ENCODE results near the gene AWAT1.
"Not testable (repeated sequence)": the region's sequence is repeated elsewhere in the genome, so short reads cannot be mapped to it uniquely, and the experiment has no call there.

Gene AWAT1

DNA sequence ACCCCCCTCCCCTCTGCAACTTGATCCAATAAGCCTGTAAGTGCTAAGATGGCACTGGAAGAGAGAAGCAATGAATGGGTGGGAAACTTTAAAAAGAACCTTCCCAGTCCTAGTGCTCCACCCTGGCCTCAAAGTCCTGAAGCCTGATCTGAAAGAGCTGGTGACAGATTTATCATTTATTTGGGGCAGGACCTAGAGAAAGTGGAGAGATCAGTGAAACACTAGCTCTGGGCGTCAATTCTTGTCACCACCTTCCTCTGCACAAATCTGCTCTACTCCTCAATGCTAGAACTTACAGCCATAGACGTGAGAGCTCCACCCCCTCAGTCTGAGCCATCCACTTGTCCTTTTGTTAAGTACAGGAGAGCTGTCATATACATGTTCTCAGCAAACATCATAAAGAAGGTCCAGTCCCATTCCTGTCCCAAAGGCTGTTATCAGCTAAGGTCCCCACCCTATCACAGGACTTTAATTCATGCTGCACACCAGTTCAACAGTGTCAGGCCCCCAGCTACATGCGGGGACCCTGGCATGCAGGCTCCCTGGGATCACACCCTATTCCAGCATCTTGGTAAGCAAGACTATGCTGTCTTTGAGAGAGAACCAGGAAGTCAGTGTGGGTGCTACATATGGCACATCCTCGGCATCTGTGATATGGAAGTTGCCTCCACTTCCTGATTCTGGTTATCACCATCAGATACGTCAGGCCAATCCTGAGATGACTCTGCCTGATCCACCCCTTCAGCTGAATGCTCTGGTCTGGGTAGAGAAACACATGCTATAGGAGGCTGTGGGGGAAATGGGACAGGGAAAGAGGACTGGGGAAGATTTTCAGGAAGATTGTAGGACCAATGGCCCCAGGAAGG lies 23.2 kb downstream of the AWAT1 start:
- Histone ChIP-seq H3K4me3 (no peak overlapping the region), H3K9ac (no peak overlapping the region), H3K27me3 (peaks cover 82% of the 10 kb centered on the region), H3K9me3 (no peaks in the 10 kb centered on the region), H3K36me3 (no peaks in the 10 kb centered on the region), H3K27ac (no peak overlapping the region), H3K4me2 (no peak overlapping the region), H3K4me1 (no peaks in the 10 kb centered on the region), H4K20me1 (no peaks in the 10 kb centered on the region; the same call in 1 of the 2 replicates)
- no peak for TF ChIP-seq Cebpa-rat (IDR thresholded peaks at IDR 0.05)

DNA sequence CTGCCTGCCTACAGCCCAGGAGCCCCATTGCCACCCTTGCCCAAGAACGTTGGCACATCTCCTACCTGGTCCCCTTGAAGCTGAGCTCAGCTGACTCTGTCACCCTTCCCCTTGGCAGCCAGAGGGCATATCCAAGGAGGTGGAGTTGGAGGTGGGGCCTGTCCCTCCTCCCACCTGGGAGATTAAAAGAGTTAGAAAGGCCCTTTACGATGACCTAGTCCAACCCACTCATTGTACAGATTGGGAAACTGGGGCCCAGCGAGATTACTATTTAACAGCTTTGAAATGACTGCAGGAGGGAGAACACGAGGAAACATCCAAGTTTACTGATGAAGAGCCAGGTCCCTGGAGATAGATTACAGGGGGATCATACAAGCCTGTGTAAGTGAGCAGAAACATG lies 25.6 kb downstream of the AWAT1 start, which contains the start of gene P2RY4:
TSS of gene P2RY4 (minus strand) at position 101 of the 400 bp plus-strand sequence. CDS start 580 bp downstream, outside the sequence.
- Histone ChIP-seq H3K27ac (no peak within 1 kb of the TSS), H3K4me2 (no peak within 1 kb of the TSS), H3K27me3 (peaks cover 70% of the 10 kb centered on the region), H4K20me1 (no peaks in the 10 kb centered on the region; the same call in 1 of the 2 replicates), H3K4me1 (no peaks in the 10 kb centered on the region), H3K9ac (no peak within 1 kb of the TSS), H3K9me3 (no peaks in the 10 kb centered on the region), H3K4me3 (no peak within 1 kb of the TSS), H3K36me3 (no peaks in the 10 kb centered on the region)
- no peak for TF ChIP-seq Cebpa-rat (IDR thresholded peaks at IDR 0.05)

DNA sequence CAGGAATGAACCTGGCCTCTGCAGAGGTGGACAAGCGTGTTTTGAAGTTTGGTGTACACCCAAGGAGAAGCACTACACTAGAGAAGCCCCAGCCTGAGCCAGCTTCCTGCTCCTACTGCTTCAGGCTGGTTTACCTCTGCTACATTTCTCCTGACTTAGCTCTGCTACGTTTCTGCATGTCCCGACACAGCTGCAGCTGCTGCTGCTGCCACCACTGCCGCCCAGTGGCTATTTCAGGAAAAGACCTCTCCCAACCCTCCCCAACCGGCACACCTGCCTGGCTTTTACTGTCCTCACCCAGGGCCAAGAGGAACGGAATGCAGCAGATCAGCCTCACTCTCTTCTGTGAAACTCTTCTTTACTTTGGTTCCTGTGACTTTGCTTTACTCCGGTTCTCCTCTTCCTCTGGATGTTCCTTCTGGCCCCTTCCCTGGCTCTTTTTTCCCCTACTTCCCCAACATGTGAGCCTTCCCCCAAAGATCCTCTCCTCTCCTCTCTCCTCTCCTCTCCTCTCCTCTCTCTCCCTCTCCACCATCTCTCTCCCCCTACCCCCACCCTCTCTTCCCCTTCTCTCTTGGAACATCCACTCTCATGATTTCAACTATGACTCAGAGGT lies 28.6 kb downstream of the AWAT1 start:
- no peak overlapping the region for H3K4me3 ChIP-seq
- H3K9ac ChIP-seq: no peak overlapping the region
- H3K36me3 ChIP-seq: no peaks in the 10 kb centered on the region
- no peak overlapping the region for H3K27ac ChIP-seq
- no peak overlapping the region for H3K4me2 ChIP-seq
- TF ChIP-seq Cebpa-rat (IDR thresholded peaks at IDR 0.05): no peak
- H3K9me3 ChIP-seq: no peaks in the 10 kb centered on the region
- H3K4me1 ChIP-seq: no peaks in the 10 kb centered on the region
- H4K20me1 ChIP-seq: no peaks in the 10 kb centered on the region; the same call in 1 of the 2 replicates
- H3K27me3 ChIP-seq: peaks cover 72% of the 10 kb centered on the region

DNA sequence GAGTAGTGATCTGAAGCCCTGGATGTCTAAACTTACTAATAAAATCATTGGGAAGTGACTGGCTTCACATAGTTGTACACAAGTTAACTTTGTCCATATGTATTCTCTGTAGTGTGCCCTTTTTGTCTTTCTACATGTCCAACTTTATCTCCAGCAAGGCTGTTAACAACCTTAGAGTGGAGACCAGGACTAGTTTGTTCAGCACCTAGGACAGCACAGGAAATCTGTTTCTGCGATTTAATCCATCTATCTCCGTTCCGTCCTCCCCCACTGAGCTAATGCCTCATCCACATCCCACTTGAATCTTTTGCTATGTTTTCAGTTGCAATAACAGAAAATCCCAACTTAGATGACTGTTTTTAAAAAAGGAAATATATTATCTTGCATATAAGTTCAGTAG lies 30.3 kb downstream of the AWAT1 start:
- Histone ChIP-seq H3K4me1 (no peaks in the 10 kb centered on the region), H3K9me3 (no peaks in the 10 kb centered on the region), H3K27ac (no peak overlapping the region), H4K20me1 (no peaks in the 10 kb centered on the region; the same call in 1 of the 2 replicates), H3K36me3 (no peaks in the 10 kb centered on the region), H3K9ac (no peak overlapping the region), H3K4me3 (no peak overlapping the region), H3K4me2 (no peak overlapping the region), H3K27me3 (peaks cover 73% of the 10 kb centered on the region)
- TF ChIP-seq Cebpa-rat (IDR thresholded peaks at IDR 0.05): no peak

DNA sequence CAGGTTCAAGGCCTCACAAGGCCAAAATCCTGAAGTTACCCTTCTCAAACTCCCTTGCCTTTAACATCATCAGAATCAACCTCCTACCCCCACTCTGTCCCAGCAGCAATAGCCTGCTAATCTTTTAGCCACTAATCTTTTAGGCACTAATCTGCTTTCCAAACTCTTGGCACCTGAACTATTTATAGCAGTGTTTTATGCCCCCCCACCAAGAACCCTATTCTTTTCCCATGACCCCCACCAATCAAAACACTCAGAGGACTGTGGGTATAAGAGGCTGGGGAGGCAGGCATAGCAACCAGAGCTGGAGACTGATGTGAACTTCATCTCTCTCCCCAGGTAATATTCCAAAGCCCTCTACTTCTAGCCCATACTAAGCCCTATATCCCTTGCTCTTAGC lies 33.6 kb downstream of the AWAT1 start, which contains the start of gene ARR3:
TSS of gene ARR3 (plus strand) at position 301 of the 400 bp plus-strand sequence. CDS start 1,052 bp downstream, outside the sequence.
- Histone ChIP-seq H3K9me3 (no peaks in the 10 kb centered on the region), H4K20me1 (no peaks in the 10 kb centered on the region), H3K27me3 (peaks cover 67% of the 10 kb centered on the region), H3K4me1 (no peaks in the 10 kb centered on the region), H3K9ac (no peak within 1 kb of the TSS), H3K4me2 (no peak within 1 kb of the TSS), H3K27ac (no peak within 1 kb of the TSS), H3K4me3 (no peak within 1 kb of the TSS), H3K36me3 (no peaks in the 10 kb centered on the region)
- TF ChIP-seq Cebpa-rat (IDR thresholded peaks at IDR 0.05): no peak

DNA sequence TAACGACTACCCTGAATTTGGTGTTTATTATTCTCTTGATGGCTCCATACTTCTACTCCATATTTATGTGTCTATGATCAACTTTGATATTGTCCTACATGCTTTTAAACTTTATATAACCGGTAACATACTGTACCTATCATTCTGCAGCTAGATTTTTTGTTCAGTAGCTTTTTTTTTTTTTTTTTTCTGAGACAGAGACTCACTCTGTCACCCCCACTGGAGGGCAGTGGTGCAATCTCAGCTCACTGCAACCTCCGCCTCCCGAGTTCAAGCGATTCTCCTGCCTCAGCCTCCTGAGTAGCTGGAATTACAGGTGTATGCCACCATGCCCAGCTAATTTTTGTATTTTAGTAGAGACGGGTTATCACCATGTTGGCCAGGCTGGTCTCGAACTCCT lies 39.6 kb downstream of the AWAT1 start:
- H3K9ac ChIP-seq, H3K27ac ChIP-seq, H3K4me3 ChIP-seq, H3K36me3 ChIP-seq, H4K20me1 ChIP-seq, H3K4me1 ChIP-seq, H3K9me3 ChIP-seq, H3K4me2 ChIP-seq: not testable (repeated sequence)
- peaks cover 76% of the 10 kb centered on the region for H3K27me3 ChIP-seq

DNA sequence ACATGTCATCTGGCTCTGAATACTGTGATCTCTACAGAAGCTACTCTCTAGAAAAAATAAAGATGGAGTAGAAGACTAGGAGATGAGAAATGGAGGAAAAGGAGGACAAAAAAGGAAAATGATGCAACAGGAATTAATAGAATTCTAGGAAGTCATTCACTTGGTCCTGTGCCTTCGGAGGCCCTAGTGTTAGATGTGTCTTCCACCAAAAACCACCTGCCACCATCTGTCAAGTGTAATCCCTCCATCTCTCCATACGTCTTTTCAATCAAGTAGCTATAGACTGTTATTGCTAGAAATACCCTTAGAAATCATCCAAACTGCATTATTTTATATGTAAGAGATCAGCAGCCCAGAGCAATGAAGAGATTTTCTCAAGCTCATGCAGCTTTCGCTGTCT lies 44.6 kb downstream of the AWAT1 start:
- no peaks in the 10 kb centered on the region for H4K20me1 ChIP-seq
- peaks cover 77% of the 10 kb centered on the region for H3K27me3 ChIP-seq
- H3K4me3 ChIP-seq: no peak overlapping the region
- H3K27ac ChIP-seq: no peak overlapping the region
- H3K9ac ChIP-seq: no peak overlapping the region
- H3K4me2 ChIP-seq: no peak overlapping the region
- H3K36me3 ChIP-seq: no peaks in the 10 kb centered on the region; the same call in 1 of the 2 replicates
- no peak for TF ChIP-seq Cebpa-rat (IDR thresholded peaks at IDR 0.05)
- H3K9me3 ChIP-seq: peaks cover 6% of the 10 kb centered on the region; the same call in 1 of the 2 replicates
- no peaks in the 10 kb centered on the region for H3K4me1 ChIP-seq

DNA sequence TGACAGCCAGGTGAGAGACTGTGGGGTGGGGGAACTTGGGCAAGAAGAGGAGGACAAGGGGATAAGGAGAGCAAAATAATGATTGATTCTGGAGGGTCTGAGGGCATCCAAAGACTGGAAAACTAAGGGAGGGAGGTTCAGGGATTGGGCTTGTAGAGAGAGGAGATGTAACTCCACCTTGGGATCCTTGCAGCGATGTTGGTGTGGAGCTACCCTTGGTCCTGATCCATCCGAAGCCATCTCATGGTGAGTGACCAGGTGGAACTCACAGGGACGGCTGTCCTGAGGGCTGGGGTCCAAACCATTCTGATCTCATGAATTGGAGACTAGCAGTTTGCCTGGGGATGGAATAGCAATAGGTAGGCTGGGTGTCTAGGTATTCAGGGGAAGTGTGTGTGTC lies 46.1 kb downstream of the AWAT1 start:
- Histone ChIP-seq H3K4me3 (no peak overlapping the region), H3K9ac (no peak overlapping the region), H3K36me3 (peaks cover under 1% of the 10 kb centered on the region; the same call in 1 of the 2 replicates), H3K27ac (no peak overlapping the region), H3K4me2 (no peak overlapping the region), H4K20me1 (no peaks in the 10 kb centered on the region), H3K9me3 (peaks cover 6% of the 10 kb centered on the region; the same call in 1 of the 2 replicates), H3K27me3 (peaks cover 87% of the 10 kb centered on the region), H3K4me1 (no peaks in the 10 kb centered on the region)
- no peak for TF ChIP-seq Cebpa-rat (IDR thresholded peaks at IDR 0.05)

DNA sequence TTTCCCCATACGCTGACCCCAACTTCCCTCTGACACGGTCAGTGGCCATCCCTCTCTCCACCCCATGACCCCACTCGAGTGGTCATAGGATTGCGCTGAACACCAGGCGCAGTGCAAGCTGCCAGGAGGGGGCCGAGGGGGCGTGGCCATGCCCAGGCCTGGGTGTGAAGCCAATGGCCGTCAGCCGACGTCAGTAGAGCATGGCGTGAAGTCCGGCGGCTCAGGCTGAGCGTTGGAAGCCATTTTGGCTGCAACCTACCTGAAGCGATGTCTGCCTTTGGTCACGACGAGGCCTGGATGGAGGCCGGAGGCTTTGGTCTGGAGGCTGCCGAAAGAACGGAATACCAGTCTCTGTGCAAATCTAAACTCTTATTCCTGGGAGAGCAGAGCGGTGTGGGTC lies 47.5 kb downstream of the AWAT1 start, which contains the start of gene RAB41:
TSS of gene RAB41 (plus strand) at position 222 of the 400 bp plus-strand sequence. CDS start at position 268, 46 bp downstream.
- Histone ChIP-seq H3K9me3 (peaks cover 6% of the 10 kb centered on the region; the same call in 1 of the 2 replicates), H4K20me1 (no peaks in the 10 kb centered on the region)

More for the DNA sequence above, 47.5 kb downstream of the AWAT1 start, which contains the start of gene RAB41:
- no peak within 1 kb of the TSS for H3K9ac ChIP-seq
- no peaks in the 10 kb centered on the region for H3K4me1 ChIP-seq
- H3K27ac ChIP-seq: no peak within 1 kb of the TSS
- H3K36me3 ChIP-seq: peaks cover 14% of the 10 kb centered on the region
- no peak for TF ChIP-seq Cebpa-rat (IDR thresholded peaks at IDR 0.05)
- H3K4me3 ChIP-seq: no peak within 1 kb of the TSS
- no peak within 1 kb of the TSS for H3K4me2 ChIP-seq
- H3K27me3 ChIP-seq: peaks cover 88% of the 10 kb centered on the region

All from BLaER1 (cell line).